Activated naive CD4-positive, alpha-beta T cell treated with anti-CD3 and anti-CD28 coated beads for 36 hours (primary cell): Measurements from ENCODE around the gene DAB1. TPM values are rescaled to one million over a fixed set of nuclear protein-coding genes. Genes with fewer than 3 reads are reported as not detected.

ENCODE experiments used
- CTCF ChIA-PET: fragments of 350-600 bp; sonication (Branson Sonifier 250); formaldehyde crosslinking; loops from one replicate; lab custom pipeline; 2021; ENCODE audit warnings: antibody characterized with exemption; lab: Charles Lee
- DNase-seq: peaks from one replicate; pipeline ENCODE4 v3.0.0-alpha.2; 2020
- H3K27ac Mint-ChIP-seq: one replicate; pipeline ENCODE4 v1.8.0; 2021; ENCODE audit warnings: mild to moderate bottlenecking, mixed read lengths
- H3K27me3 Mint-ChIP-seq: one replicate; pipeline ENCODE4 v1.8.0; 2021; ENCODE audit warnings: low read depth, mixed read lengths
- H3K36me3 Mint-ChIP-seq: one replicate; pipeline ENCODE4 v1.8.0; 2021; ENCODE audit warnings: low read depth, mixed read lengths
- H3K4me1 Mint-ChIP-seq: one replicate; pipeline ENCODE4 v1.8.0; 2021; ENCODE audit warnings: low read depth, mixed read lengths
- H3K4me3 Mint-ChIP-seq: one replicate; pipeline ENCODE4 v1.8.0; 2021; ENCODE audit warnings: mild to moderate bottlenecking, moderate library complexity, mixed read lengths
- H3K9me3 Mint-ChIP-seq: one replicate; pipeline ENCODE4 v1.8.0; 2021; ENCODE audit warnings: mixed read lengths
- intact Hi-C: fragments of 100-400 bp; cut with micrococcal nuclease; formaldehyde crosslinking; loops from one replicate; pipeline ENCODE4 v1.15.1; 2023
- total RNA-seq, 2 experiments: library from RNA; stranded (reverse); gene quantifications; one replicate each; pipeline ENCODE4 v1.2.3, GENCODE V29; 2021

Gene DAB1
- total RNA-seq, 2 experiments from 2014 or later = not detected

DNA sequence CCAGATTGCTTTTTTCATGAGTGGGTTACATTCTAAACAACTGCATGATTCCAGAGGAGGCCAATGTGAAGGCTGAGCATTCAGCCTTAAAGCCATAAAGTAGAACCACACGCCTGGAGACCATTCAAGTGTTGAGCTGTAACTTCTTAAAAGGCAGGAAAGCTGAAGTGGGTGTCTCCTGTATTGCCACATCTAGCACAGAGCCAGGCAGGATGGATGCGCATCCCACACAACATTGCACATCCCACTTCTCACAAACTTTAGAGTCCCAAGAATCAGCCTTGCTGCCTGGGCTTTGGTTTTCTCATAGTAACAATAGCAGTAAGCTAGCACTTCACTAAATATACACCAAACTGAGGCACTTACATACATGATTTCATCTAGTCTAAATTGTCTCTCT, 151.7 kb downstream of the DAB1 start:
- Mint-ChIP-seq H3K27me3 (no peaks in the 10 kb centered on the region), H3K9me3 (no peaks in the 10 kb centered on the region), H3K27ac (no peak overlapping the region), H3K4me1 (no peaks in the 10 kb centered on the region), H3K36me3 (no peaks in the 10 kb centered on the region), H3K4me3 (no peak overlapping the region)
- intact Hi-C loops = no loop called here
- CTCF ChIA-PET = no interaction called here
- DNase-seq = no peak

DNA sequence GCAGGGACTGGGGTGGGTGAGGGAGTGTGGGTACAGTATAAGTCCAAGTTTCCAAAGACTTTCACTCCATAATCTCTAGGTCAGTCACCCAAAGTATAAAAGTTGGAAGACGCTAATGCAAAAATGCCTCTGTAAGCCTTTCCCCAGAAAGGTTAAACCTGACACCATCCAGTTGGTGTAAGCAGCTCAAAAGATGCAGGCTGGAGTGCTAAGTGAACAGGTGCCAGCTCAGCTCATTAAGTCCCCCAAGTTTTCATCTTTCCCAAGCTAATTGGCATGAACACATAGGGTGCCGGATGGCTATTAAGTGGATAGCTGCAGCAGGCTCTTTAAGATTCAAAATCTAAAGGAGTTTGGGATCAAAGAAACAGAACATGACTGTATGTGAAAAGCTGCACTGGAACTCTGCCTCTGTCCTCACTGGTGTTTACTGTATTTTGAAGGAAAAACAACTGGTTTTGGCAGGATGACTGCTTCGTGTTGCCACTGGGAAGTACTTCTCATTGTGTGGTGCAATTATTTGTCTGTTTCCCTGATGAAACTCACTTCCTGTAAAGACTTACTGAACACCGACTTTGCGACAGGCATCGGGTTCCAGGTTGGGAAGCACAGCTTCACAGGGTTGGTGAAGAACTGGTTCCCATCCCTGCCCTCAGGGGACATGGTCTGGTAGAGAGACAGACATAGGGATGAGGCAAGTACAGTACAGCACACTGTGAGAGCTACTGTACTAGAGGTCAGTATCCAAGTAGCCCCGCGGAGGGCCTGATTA, 152.7 kb downstream of the DAB1 start:
- CTCF ChIA-PET = no interaction called here
- H3K27ac Mint-ChIP-seq = no peak overlapping the region
- no peaks in the 10 kb centered on the region for H3K9me3 Mint-ChIP-seq
- intact Hi-C loops = no loop called here
- H3K27me3 Mint-ChIP-seq = peaks cover 3% of the 10 kb centered on the region
- H3K36me3 Mint-ChIP-seq = no peaks in the 10 kb centered on the region
- no peak for DNase-seq
- H3K4me1 Mint-ChIP-seq = no peaks in the 10 kb centered on the region
- no peak overlapping the region for H3K4me3 Mint-ChIP-seq

DNA sequence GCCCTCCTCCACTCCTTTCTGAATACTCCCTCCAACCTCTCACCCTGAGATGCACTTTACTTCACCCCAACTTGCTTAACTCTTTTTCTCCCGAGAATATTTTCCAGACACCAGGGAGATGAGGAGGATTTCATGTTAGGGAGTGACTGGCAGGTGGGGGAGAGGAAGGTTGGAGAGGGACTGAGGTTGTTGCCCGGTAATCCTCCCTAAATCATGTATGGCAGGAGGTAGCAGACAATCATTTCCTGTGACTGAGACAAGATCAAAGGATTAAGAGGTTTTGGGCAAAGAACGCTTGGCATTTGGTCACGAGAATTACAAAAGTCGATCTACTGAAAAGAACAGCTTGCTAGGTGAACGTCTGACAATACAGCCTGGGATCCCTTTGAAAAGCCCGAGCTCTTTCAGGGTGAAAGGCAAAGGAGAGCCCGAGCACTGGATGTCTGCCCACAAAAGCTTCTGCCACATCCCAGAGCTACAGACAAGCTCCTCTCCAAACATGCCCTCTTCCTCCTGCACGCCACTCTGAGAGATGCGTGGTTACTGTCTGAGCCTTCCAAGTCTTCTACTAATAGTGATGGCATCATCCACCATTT, 154.1 kb downstream of the DAB1 start:
- no peak overlapping the region for H3K4me3 Mint-ChIP-seq
- intact Hi-C loops = no loop called here
- H3K9me3 Mint-ChIP-seq = no peaks in the 10 kb centered on the region
- no peaks in the 10 kb centered on the region for H3K4me1 Mint-ChIP-seq
- no peak for DNase-seq
- CTCF ChIA-PET = no interaction called here
- H3K36me3 Mint-ChIP-seq = no peaks in the 10 kb centered on the region
- H3K27me3 Mint-ChIP-seq = peaks cover 4% of the 10 kb centered on the region
- no peak overlapping the region for H3K27ac Mint-ChIP-seq

DNA sequence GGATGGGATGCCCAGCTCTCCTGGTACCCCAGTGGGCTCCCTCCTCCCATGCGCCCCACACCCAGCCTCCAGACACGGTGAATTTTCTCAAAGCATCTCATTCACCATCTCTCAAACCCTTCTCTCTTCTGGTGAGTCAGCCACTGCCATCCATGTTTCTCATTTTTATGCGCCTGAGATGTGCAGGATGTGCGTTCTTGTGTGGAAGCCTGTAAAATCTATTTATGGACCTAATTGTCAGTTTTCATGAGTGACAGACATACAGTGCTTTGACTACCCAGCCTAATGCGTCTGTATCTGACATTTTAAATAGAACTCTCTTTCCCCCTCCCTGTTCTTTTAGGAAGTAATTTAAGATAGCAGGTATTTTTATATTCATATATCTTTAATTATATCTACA, 158.8 kb downstream of the DAB1 start:
- CTCF ChIA-PET = no interaction called here
- H3K4me1 Mint-ChIP-seq = no peaks in the 10 kb centered on the region
- no peaks in the 10 kb centered on the region for H3K9me3 Mint-ChIP-seq
- no peak overlapping the region for H3K27ac Mint-ChIP-seq
- peaks cover 4% of the 10 kb centered on the region for H3K27me3 Mint-ChIP-seq
- no peaks in the 10 kb centered on the region for H3K36me3 Mint-ChIP-seq
- no peak overlapping the region for H3K4me3 Mint-ChIP-seq
- intact Hi-C loops = no loop called here
- no peak for DNase-seq

DNA sequence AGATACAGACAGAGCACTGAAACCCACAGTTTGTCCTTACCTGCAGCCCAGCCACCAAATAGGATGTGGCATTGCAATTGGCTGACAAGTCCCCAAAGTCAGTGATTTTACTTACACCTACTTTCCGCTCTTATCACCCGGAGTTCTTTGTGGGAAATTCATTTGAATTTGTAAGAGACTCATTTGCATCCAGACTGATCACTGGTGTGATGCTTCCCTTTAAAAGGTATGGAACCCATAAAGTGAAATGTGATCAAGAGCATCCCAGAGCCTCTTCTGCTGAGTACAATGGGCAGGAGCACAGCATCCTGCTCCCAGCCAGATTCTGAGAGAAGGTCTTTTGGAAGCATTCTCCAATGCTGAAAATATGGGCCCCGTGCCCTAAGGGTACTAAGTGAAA, 161.4 kb downstream of the DAB1 start:
- Mint-ChIP-seq H3K4me1 (no peaks in the 10 kb centered on the region), H3K4me3 (no peak overlapping the region), H3K27me3 (peaks cover 4% of the 10 kb centered on the region), H3K27ac (no peak overlapping the region), H3K36me3 (no peaks in the 10 kb centered on the region), H3K9me3 (peaks cover 3% of the 10 kb centered on the region)
- DNase-seq = no peak
- CTCF ChIA-PET = no interaction called here
- intact Hi-C loops = no loop called here

DNA sequence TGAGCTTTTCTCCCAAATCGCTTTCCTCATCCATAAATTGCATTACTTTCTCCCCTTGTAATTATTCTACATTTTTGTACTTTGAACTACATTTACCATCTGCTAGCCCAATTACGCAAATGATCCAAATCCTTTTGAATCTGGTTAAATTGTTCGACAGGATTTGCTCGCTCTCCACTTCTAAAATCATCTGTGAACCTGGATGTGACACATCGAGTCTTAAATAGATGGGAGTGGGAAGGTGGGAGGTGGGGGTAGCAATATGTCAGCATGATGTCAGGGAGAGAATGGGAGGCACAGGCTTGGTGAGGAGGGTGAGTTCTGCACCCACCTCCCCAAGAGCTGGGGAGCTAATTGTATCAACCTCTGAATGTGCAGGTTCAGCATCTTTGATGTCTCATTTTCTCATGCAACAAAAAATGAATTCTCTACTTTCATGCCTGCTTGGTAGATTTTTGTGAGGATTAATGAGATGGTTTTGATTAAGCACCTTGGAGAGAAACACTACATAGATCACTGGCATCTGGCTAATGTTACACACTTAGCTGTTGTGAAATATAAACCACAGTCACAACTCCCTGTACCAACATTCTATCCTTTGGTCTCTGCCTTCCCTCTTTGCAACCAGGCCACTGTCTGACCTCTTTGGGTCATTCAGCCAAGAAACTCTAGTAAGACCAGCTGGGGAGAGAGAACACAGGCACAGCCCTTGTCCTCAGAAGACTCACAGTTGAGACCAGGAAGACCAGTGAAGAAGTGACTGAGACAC, 165.1 kb downstream of the DAB1 start:
- H3K9me3 Mint-ChIP-seq = peaks cover 5% of the 10 kb centered on the region

DNA sequence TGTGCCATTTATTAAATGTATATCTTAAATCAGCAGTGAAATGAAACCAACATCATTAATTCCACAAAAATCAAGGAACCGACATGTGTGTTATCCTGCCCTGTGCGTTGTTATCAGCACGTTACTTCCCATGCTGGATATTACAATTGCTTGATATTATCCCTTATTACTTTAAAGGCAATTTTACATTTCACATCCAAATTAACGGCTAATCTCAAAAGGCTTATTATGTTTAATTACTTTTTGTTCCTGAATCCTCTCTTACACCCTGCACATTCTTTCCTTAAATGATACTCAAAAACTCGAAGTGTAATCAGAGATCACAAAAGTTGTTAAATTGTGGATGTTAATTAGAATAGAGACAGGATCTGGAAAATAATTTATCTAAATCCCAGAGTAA, 167.9 kb downstream of the DAB1 start:
- H3K27ac Mint-ChIP-seq = no peak overlapping the region
- H3K36me3 Mint-ChIP-seq = no peaks in the 10 kb centered on the region
- H3K4me1 Mint-ChIP-seq = no peaks in the 10 kb centered on the region
- peaks cover 5% of the 10 kb centered on the region for H3K9me3 Mint-ChIP-seq
- CTCF ChIA-PET = no interaction called here
- no peak for DNase-seq
- intact Hi-C loops = no loop called here
- no peak overlapping the region for H3K4me3 Mint-ChIP-seq
- H3K27me3 Mint-ChIP-seq = peaks cover 2% of the 10 kb centered on the region

More for the DNA sequence above, 165.1 kb downstream of the DAB1 start:
- H3K4me3 Mint-ChIP-seq = no peak overlapping the region
- CTCF ChIA-PET = no interaction called here
- intact Hi-C loops = no loop called here
- no peaks in the 10 kb centered on the region for H3K27me3 Mint-ChIP-seq
- no peaks in the 10 kb centered on the region for H3K36me3 Mint-ChIP-seq
- H3K4me1 Mint-ChIP-seq = no peaks in the 10 kb centered on the region
- no peak overlapping the region for H3K27ac Mint-ChIP-seq
- no peak for DNase-seq

DNA sequence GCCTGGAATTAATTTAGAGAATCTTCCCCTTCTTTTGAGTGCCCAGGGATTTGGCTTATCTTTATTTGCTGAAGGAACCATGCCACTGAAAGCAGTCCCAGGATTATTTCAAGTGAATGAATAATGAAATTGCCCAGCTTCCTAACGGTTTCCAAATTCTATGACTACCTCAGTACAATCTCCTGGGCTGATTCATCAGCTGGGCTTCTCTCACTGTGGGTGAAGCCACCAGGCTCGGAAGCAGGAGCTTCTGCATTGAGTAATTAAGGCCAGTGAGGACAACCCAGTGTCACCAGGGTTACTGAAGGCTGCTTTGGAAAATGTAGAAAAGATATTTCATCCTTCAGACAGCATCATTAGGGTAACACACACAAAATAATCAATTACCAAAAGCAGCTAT, 169.8 kb downstream of the DAB1 start:
- Mint-ChIP-seq H3K9me3 (peaks cover 5% of the 10 kb centered on the region), H3K4me3 (no peak overlapping the region), H3K4me1 (no peaks in the 10 kb centered on the region), H3K27ac (no peak overlapping the region), H3K36me3 (no peaks in the 10 kb centered on the region), H3K27me3 (peaks cover 2% of the 10 kb centered on the region)
- no peak for DNase-seq
- intact Hi-C loops = no loop called here
- CTCF ChIA-PET = no interaction called here

DNA sequence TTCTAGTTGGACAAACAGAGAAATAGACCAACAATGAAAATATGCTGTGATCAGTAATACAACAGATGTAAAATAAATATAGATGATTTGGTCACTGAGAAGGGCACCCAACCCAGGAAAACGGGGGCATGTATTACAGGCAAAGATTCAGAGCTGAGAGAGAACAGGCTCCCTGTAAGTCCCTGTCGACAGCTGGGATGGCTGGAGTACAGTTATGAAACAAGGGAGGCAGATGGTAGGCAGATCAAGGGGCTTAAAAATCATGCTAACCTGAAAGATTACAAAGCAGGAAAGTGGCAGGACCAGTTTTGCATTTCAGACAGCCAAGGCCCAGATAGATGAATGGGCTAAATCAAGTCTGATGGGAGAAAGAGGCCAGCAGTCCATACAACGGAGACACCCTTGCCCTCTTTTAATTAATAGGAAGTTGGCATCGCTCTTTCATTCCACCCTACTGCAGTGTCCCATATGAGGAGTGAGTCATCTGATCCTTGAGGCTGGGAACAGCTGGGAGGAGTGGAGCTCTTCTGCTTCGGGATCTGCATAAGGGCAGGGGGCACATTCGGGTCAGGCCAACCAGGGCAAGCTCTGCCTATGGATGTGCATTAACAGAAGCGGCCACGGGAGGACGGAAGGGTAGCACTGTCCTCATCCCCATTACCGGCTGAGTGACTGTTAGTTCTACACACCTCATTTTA, 171.1 kb downstream of the DAB1 start:
- Mint-ChIP-seq H3K4me1 (no peaks in the 10 kb centered on the region), H3K9me3 (peaks cover 5% of the 10 kb centered on the region), H3K36me3 (no peaks in the 10 kb centered on the region), H3K27ac (no peak overlapping the region), H3K27me3 (peaks cover 2% of the 10 kb centered on the region), H3K4me3 (no peak overlapping the region)
- intact Hi-C loops = no loop called here
- CTCF ChIA-PET = no interaction called here
- DNase-seq = no peak

DNA sequence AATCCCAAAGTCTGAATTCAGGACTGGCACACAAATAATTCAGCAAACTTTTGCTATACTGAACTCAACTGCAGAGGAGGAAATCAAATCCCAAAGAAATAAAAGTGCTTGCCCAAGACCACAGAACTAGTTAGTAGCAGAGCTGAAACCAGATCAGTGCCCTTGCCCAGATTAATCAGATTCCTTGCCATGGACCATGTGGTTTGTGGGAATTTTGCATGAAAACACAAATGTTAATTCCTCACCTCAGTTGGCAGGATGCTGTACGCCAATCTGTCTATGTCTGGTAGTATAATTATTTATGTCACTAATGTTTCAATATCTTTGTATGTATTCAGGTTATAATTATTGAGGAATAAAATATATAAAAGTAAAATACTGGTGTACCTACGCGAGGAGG, 173.8 kb downstream of the DAB1 start:
- H3K4me1 Mint-ChIP-seq = no peaks in the 10 kb centered on the region
- intact Hi-C loops = no loop called here
- CTCF ChIA-PET = no interaction called here
- no peak for DNase-seq
- H3K4me3 Mint-ChIP-seq = no peak overlapping the region
- H3K27me3 Mint-ChIP-seq = peaks cover 6% of the 10 kb centered on the region
- H3K9me3 Mint-ChIP-seq = no peaks in the 10 kb centered on the region
- no peaks in the 10 kb centered on the region for H3K36me3 Mint-ChIP-seq
- H3K27ac Mint-ChIP-seq = no peak overlapping the region

DNA sequence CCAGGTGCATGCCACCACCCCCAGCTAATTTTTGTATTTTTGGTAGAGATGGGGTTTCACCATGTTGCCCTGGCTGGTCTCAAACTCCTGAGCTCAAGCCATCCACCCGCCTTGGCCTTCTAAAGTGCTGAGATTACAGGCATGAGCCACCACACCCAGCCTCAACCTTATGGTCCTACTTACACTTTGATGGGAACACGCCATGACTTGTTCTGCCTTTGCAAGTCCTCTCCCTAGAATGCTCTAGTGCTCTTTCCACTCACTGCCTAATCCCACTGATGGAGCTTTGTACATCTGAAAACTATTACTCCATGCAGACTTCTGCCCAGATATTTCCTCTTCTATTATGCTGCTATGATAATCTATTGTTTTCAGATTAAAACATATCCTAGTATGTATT, 174.3 kb downstream of the DAB1 start:
- no peak overlapping the region for H3K27ac Mint-ChIP-seq
- H3K36me3 Mint-ChIP-seq = no peaks in the 10 kb centered on the region
- no peaks in the 10 kb centered on the region for H3K9me3 Mint-ChIP-seq
- no peaks in the 10 kb centered on the region for H3K4me1 Mint-ChIP-seq
- no peak overlapping the region for H3K4me3 Mint-ChIP-seq
- intact Hi-C loops = no loop called here
- no peak for DNase-seq
- H3K27me3 Mint-ChIP-seq = peaks cover 6% of the 10 kb centered on the region
- CTCF ChIA-PET = no interaction called here

DNA sequence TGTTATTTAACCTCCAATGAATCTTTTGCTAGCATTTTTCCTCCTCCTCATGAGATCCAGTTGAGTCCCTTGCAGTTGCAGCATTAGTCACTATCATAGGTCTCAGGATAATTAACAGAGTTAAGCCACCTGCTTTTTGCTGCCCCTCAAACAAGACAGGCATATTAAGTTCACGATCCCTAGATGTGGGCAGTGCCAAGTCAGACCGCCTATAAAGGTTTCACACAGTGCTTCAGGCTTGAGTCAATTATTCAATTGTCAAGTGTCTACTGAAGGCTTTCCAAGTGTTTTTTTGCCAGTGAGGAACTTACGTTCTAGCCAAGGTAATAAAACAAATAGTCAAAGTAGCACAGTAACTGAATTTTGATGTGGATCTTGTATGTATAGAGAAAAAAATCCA, 175.0 kb downstream of the DAB1 start:
- H3K4me1 Mint-ChIP-seq = no peaks in the 10 kb centered on the region
- CTCF ChIA-PET = no interaction called here
- H3K27me3 Mint-ChIP-seq = peaks cover 6% of the 10 kb centered on the region
- no peaks in the 10 kb centered on the region for H3K36me3 Mint-ChIP-seq
- DNase-seq = no peak
- no peaks in the 10 kb centered on the region for H3K9me3 Mint-ChIP-seq
- intact Hi-C loops = no loop called here
- H3K27ac Mint-ChIP-seq = no peak overlapping the region
- no peak overlapping the region for H3K4me3 Mint-ChIP-seq
